WTC11 (cell line): ENCODE measurements around the gene GORAB. TPM values are rescaled to one million over a fixed set of nuclear protein-coding genes. Genes with fewer than 3 reads are reported as not detected.

Source experiments
- ATAC-seq: fragments of 200-7000 bp; cut with Tn5 transposase; 2 replicates; pipeline ENCODE4 v1.10.0; 2021; ENCODE audit warnings: mild to moderate bottlenecking, moderate library complexity
- CTCF ChIA-PET: fragments of 300-600 bp; sonication (Branson Sonifier 250); formaldehyde crosslinking; loops from one replicate; lab custom pipeline; 2021; ENCODE audit warnings: antibody characterized with exemption; lab: Charles Lee
- POLR2A ChIA-PET: fragments of 350-600 bp; sonication (Branson Sonifier 250); formaldehyde crosslinking; loops from one replicate; lab custom pipeline; 2021; ENCODE audit warnings: antibody characterized with exemption; lab: Charles Lee
- DNase-seq: peaks from one replicate; pipeline ENCODE4 v3.0.0; 2021; ENCODE audit warnings: low spot score
- H3K27ac Mint-ChIP-seq: 2 replicates; pipeline ENCODE4 v1.8.0; 2021; ENCODE audit warnings: mixed read lengths
- H3K27me3 Mint-ChIP-seq: 2 replicates; pipeline ENCODE4 v1.8.0; 2021; ENCODE audit warnings: low read depth, mild to moderate bottlenecking, moderate library complexity, mixed read lengths
- H3K36me3 Mint-ChIP-seq: 2 replicates; pipeline ENCODE4 v1.8.0; 2021; ENCODE audit warnings: mixed read lengths
- H3K4me1 Mint-ChIP-seq: 2 replicates; pipeline ENCODE4 v1.8.0; 2022; ENCODE audit warnings: mixed read lengths
- H3K4me3 Mint-ChIP-seq: 2 replicates; pipeline ENCODE4 v1.8.0; 2021; ENCODE audit warnings: mild to moderate bottlenecking, moderate library complexity, mixed read lengths
- H3K9me3 Mint-ChIP-seq: 2 replicates; pipeline ENCODE4 v1.8.0; 2021; ENCODE audit warnings: mixed read lengths
- CREB1 ChIP-seq: sonication (generic); formaldehyde crosslinking; IDR thresholded peaks from 2 replicates; pipeline ENCODE4 v1.8.0; 2023; ENCODE audit warnings: mild to moderate bottlenecking, missing genetic modification reagents
- CREM ChIP-seq: sonication (generic); formaldehyde crosslinking; IDR thresholded peaks from 2 replicates; pipeline ENCODE4 v1.8.1; 2022; ENCODE audit warnings: mild to moderate bottlenecking, missing genetic modification reagents, moderate library complexity
- ETV6 ChIP-seq: sonication (generic); formaldehyde crosslinking; IDR thresholded peaks from 2 replicates; pipeline ENCODE4 v1.8.1; 2022; ENCODE audit warnings: mild to moderate bottlenecking, missing genetic modification reagents
- MYBL2 ChIP-seq: sonication (generic); formaldehyde crosslinking; IDR thresholded peaks from 2 replicates; pipeline ENCODE4 v1.8.1; 2023; ENCODE audit warnings: mild to moderate bottlenecking, moderate library complexity, missing genetic modification reagents
- NR1H2 ChIP-seq: sonication (generic); formaldehyde crosslinking; IDR thresholded peaks from 2 replicates; pipeline ENCODE4 v1.9.0; 2021; ENCODE audit warnings: mild to moderate bottlenecking, moderate library complexity, missing genetic modification reagents
- NR2C2 ChIP-seq: sonication (generic); formaldehyde crosslinking; IDR thresholded peaks from 2 replicates; pipeline ENCODE4 v1.8.0; 2022; ENCODE audit warnings: mild to moderate bottlenecking, missing genetic modification reagents
- PRRX2 ChIP-seq: fragments of 250-450 bp; sonication (Bioruptor Pico); IDR thresholded peaks from 2 replicates; pipeline ENCODE4 v1.8.0; 2021; ENCODE audit warnings: mild to moderate bottlenecking
- SMAD3 ChIP-seq: sonication (generic); formaldehyde crosslinking; IDR thresholded peaks from 2 replicates; pipeline ENCODE4 v1.8.0; 2022; ENCODE audit warnings: missing genetic modification reagents, mild to moderate bottlenecking, borderline replicate concordance
- SOX15 ChIP-seq: fragments of 250-450 bp; sonication (Bioruptor Pico); IDR thresholded peaks from 2 replicates; pipeline ENCODE4 v1.9.0; 2021; ENCODE audit warnings: mild to moderate bottlenecking
- ZNF138 ChIP-seq: sonication (generic); formaldehyde crosslinking; conservative IDR thresholded peaks from 2 replicates; pipeline ENCODE4 v1.8.1; 2022; ENCODE audit warnings: mild to moderate bottlenecking, moderate library complexity, missing genetic modification reagents
- ZNF219 ChIP-seq: sonication (generic); formaldehyde crosslinking; IDR thresholded peaks from 2 replicates; pipeline ENCODE4 v1.8.0; 2023; ENCODE audit warnings: missing genetic modification reagents, mild to moderate bottlenecking, borderline replicate concordance
- total RNA-seq: library from RNA; stranded (reverse); gene quantifications from 3 replicates; pipeline ENCODE4 v1.2.3, GENCODE V29; 2021
- TF ChIP-seq, protein P1 (sequence below): sonication (generic); formaldehyde crosslinking; IDR thresholded peaks from 2 replicates; pipeline ENCODE4 v1.8.1; 2023; ENCODE audit warnings: mild to moderate bottlenecking, missing genetic modification reagents, moderate library complexity
- TF ChIP-seq, protein P2 (sequence below): sonication (generic); formaldehyde crosslinking; conservative IDR thresholded peaks from 2 replicates; pipeline ENCODE4 v1.8.1; 2023; ENCODE audit warnings: mild to moderate bottlenecking, low read depth, missing genetic modification reagents, moderate library complexity
- TF ChIP-seq, protein P3 (sequence below): sonication (generic); formaldehyde crosslinking; IDR thresholded peaks from 2 replicates; pipeline ENCODE4 v1.8.0; 2022; ENCODE audit warnings: mild to moderate bottlenecking, missing genetic modification reagents
- TF ChIP-seq, protein P4 (sequence below): sonication (generic); formaldehyde crosslinking; IDR thresholded peaks from 2 replicates; pipeline ENCODE4 v1.8.0; 2022; ENCODE audit warnings: mild to moderate bottlenecking, missing genetic modification reagents
- TF ChIP-seq, protein P5 (sequence below): sonication (generic); formaldehyde crosslinking; IDR thresholded peaks from 2 replicates; pipeline ENCODE4 v1.8.1; 2022; ENCODE audit warnings: low read depth, missing genetic modification reagents, borderline replicate concordance
- TF ChIP-seq, protein P6 (sequence below): sonication (generic); formaldehyde crosslinking; conservative IDR thresholded peaks from 2 replicates; pipeline ENCODE4 v1.8.1; 2022; ENCODE audit warnings: mild to moderate bottlenecking, missing genetic modification reagents
- TF ChIP-seq, protein P7 (sequence below): sonication (generic); formaldehyde crosslinking; IDR thresholded peaks from 2 replicates; pipeline ENCODE4 v1.8.0; 2022; ENCODE audit warnings: mild to moderate bottlenecking, missing genetic modification reagents

Gene GORAB
- total RNA-seq, 1 experiment from 2014 or later: 9.1 TPM

DNA sequence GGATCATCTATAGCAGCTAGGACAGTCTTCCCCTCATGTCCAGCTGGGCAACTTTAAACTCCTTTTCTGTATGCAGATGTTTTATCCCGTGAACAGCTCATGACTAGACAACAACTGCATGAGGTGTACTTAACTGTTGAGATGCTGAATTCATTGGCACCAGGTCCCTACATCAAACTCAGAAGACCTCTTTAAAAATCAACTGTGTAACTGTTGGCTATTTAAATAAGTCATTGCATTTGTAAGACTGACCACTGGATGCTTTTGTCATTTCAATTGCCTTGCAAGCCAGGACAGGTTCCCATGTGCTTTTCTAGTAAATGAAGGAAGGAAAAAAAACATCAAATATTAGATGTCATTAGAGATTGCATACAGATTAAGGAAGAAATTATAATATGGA is 28.3 kb upstream of the GORAB start:
- Mint-ChIP-seq H3K4me1 (peaks cover 27% of the 10 kb centered on the region), H3K27me3 (peaks cover 20% of the 10 kb centered on the region), H3K36me3 (peaks cover 8% of the 10 kb centered on the region; the same call in 1 of the 2 replicates), H3K4me3 (peak overlapping the region; percentile 20), H3K9me3 (peaks cover 18% of the 10 kb centered on the region), H3K27ac (0 out of 2 replicates have a peak overlapping the region, but pooled peaks have one; percentile 57)
- ATAC-seq (peak; percentile 94), DNase-seq (no peak)
- TF ChIP-seq, protein P1, sequence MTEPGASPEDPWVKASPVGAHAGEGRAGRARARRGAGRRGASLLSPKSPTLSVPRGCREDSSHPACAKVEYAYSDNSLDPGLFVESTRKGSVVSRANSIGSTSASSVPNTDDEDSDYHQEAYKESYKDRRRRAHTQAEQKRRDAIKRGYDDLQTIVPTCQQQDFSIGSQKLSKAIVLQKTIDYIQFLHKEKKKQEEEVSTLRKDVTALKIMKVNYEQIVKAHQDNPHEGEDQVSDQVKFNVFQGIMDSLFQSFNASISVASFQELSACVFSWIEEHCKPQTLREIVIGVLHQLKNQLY (CRISPR knock-in tag): no peak
- TF ChIP-seq CREM (CRISPR knock-in tag) (peak; percentile 41; the same call in 1 of the 2 replicates), ETV6 (CRISPR knock-in tag) (no peak), ZNF138 (CRISPR knock-in tag) (no peak)
- TF ChIP-seq, protein P2, sequence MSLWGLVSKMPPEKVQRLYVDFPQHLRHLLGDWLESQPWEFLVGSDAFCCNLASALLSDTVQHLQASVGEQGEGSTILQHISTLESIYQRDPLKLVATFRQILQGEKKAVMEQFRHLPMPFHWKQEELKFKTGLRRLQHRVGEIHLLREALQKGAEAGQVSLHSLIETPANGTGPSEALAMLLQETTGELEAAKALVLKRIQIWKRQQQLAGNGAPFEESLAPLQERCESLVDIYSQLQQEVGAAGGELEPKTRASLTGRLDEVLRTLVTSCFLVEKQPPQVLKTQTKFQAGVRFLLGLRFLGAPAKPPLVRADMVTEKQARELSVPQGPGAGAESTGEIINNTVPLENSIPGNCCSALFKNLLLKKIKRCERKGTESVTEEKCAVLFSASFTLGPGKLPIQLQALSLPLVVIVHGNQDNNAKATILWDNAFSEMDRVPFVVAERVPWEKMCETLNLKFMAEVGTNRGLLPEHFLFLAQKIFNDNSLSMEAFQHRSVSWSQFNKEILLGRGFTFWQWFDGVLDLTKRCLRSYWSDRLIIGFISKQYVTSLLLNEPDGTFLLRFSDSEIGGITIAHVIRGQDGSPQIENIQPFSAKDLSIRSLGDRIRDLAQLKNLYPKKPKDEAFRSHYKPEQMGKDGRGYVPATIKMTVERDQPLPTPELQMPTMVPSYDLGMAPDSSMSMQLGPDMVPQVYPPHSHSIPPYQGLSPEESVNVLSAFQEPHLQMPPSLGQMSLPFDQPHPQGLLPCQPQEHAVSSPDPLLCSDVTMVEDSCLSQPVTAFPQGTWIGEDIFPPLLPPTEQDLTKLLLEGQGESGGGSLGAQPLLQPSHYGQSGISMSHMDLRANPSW: no peak
- ChIA-PET POLR2A (interaction anchor here (1.2 kb wide), 1 partner anchor 28 kb away, joined by 5 read pairs; the partner anchor contains the start of gene GORAB), CTCF (no interaction called here)

DNA sequence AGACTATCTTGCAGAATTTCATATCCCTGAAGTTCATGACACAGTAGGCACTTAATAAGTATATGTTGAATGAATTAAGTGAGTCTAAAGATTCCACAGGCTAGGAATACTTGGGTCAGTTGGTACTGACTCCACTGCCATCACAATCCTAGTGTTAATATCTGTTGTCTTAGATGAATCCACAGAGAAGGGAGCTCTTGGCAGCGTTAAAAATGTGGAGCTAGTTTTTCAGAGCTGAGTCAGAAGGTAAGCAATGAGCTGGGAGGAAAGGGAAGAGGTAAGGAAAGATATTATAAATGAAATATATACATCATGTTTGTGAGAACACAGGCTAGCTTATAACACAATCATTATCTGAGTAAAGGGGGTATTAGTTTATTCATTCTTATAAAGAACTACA is 21.8 kb upstream of the GORAB start:
- no peak for ATAC-seq
- no peak overlapping the region for H3K4me3 Mint-ChIP-seq
- DNase-seq: no peak
- H3K4me1 Mint-ChIP-seq: peaks cover 13% of the 10 kb centered on the region
- no peak for TF ChIP-seq NR2C2
- TF ChIP-seq, protein P3, sequence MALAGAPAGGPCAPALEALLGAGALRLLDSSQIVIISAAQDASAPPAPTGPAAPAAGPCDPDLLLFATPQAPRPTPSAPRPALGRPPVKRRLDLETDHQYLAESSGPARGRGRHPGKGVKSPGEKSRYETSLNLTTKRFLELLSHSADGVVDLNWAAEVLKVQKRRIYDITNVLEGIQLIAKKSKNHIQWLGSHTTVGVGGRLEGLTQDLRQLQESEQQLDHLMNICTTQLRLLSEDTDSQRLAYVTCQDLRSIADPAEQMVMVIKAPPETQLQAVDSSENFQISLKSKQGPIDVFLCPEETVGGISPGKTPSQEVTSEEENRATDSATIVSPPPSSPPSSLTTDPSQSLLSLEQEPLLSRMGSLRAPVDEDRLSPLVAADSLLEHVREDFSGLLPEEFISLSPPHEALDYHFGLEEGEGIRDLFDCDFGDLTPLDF: no peak
- CTCF ChIA-PET: no interaction called here
- H3K9me3 Mint-ChIP-seq: peaks cover 20% of the 10 kb centered on the region
- POLR2A ChIA-PET: no interaction called here
- H3K27ac Mint-ChIP-seq: no peak overlapping the region
- peaks cover 9% of the 10 kb centered on the region for H3K27me3 Mint-ChIP-seq
- peaks cover 6% of the 10 kb centered on the region; the same call in 1 of the 2 replicates for H3K36me3 Mint-ChIP-seq

DNA sequence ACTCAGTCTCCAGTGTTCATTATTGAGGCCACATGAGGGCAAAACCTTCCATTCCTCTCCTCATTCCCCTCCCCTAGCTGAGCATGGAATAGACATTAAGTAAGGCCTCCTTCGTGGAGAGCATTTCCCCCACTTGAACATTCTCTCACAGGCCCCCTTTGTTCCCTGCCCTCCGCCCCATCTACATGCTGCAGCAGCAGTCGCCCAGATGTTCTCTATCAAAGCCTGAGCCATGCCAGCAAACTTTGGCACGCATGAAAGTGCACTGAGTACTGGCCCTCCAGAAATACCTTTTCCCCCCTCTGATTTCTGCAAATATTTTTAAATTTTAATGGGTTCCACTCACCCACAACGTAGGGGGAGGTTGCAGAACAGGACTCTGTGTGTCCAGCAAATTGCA is 20.9 kb upstream of the GORAB start:
- H3K36me3 Mint-ChIP-seq: no peaks in the 10 kb centered on the region; the same call in 1 of the 2 replicates
- H3K4me1 Mint-ChIP-seq: peaks cover 13% of the 10 kb centered on the region
- 0 out of 2 replicates have a peak, but pooled peaks cover 3% of the 10 kb centered on the region for H3K27me3 Mint-ChIP-seq
- peaks cover 12% of the 10 kb centered on the region for H3K9me3 Mint-ChIP-seq
- ChIA-PET CTCF (no interaction called here), POLR2A (no interaction called here)
- DNase-seq (no peak), ATAC-seq (no peak; the same call in 1 of the 2 replicates)
- no peak overlapping the region for H3K4me3 Mint-ChIP-seq
- no peak overlapping the region for H3K27ac Mint-ChIP-seq
- no peak for TF ChIP-seq MYBL2
- TF ChIP-seq, protein P4, sequence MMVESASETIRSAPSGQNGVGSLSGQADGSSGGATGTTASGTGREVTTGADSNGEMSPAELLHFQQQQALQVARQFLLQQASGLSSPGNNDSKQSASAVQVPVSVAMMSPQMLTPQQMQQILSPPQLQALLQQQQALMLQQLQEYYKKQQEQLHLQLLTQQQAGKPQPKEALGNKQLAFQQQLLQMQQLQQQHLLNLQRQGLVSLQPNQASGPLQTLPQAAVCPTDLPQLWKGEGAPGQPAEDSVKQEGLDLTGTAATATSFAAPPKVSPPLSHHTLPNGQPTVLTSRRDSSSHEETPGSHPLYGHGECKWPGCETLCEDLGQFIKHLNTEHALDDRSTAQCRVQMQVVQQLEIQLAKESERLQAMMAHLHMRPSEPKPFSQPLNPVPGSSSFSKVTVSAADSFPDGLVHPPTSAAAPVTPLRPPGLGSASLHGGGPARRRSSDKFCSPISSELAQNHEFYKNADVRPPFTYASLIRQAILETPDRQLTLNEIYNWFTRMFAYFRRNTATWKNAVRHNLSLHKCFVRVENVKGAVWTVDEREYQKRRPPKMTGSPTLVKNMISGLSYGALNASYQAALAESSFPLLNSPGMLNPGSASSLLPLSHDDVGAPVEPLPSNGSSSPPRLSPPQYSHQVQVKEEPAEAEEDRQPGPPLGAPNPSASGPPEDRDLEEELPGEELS: no peak
- TF ChIP-seq, protein P5, sequence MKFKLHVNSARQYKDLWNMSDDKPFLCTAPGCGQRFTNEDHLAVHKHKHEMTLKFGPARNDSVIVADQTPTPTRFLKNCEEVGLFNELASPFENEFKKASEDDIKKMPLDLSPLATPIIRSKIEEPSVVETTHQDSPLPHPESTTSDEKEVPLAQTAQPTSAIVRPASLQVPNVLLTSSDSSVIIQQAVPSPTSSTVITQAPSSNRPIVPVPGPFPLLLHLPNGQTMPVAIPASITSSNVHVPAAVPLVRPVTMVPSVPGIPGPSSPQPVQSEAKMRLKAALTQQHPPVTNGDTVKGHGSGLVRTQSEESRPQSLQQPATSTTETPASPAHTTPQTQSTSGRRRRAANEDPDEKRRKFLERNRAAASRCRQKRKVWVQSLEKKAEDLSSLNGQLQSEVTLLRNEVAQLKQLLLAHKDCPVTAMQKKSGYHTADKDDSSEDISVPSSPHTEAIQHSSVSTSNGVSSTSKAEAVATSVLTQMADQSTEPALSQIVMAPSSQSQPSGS: no peak
- TF ChIP-seq CREB1 (CRISPR knock-in tag): no peak
- no peak for TF ChIP-seq PRRX2 (CRISPR knock-in tag)
- TF ChIP-seq, protein P6, sequence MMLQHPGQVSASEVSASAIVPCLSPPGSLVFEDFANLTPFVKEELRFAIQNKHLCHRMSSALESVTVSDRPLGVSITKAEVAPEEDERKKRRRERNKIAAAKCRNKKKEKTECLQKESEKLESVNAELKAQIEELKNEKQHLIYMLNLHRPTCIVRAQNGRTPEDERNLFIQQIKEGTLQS (CRISPR knock-in tag): no peak
- TF ChIP-seq, protein P7, sequence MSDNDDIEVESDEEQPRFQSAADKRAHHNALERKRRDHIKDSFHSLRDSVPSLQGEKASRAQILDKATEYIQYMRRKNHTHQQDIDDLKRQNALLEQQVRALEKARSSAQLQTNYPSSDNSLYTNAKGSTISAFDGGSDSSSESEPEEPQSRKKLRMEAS: no peak
- no peak for TF ChIP-seq SMAD3
- no peak for TF ChIP-seq SOX15 (CRISPR knock-in tag)
- TF ChIP-seq, protein P1 (CRISPR knock-in tag): no peak
- no peak for TF ChIP-seq ZNF219 (CRISPR knock-in tag)
- no peak for TF ChIP-seq NR1H2
